Measurements from ENCODE around the gene PCGF2.

The PCGF2 gene

DNA sequence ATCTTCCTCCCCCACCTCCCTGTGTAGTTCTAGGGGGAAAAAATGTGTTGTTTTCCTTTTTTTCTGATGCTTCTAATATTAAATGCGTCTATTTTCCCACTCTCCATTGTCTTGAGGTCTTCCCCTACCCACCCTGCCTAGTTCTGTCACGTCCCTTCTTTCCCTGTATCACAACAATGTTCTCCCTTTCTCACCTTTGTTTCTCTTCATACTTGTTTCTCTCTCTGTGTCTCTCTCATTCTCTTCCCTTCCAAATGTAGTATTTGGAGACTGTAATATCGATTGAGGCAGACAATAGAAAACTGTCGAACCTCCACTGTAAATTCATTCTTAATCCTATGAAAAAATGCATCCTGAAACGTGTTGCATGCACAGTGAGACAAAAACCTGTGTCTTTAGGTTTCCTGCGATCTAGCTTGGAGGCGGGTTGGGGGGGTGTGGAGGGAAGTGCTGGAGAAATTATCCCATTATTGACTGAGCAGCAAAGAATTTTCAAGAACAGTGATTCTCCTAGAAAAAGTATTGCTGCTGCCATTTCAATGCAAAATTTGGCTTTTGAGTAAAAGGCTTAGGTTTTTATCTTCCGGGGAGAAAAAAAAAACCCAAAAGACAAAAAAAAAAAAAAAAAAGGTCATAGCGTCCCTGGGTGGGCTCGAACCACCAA is 3.1 kb upstream of the PCGF2 start:
- peak overlapping the region; percentile 34 for H3K4me3 ChIP-seq (ENCODE audit: low read length)
- TF ChIP-seq, protein P1, sequence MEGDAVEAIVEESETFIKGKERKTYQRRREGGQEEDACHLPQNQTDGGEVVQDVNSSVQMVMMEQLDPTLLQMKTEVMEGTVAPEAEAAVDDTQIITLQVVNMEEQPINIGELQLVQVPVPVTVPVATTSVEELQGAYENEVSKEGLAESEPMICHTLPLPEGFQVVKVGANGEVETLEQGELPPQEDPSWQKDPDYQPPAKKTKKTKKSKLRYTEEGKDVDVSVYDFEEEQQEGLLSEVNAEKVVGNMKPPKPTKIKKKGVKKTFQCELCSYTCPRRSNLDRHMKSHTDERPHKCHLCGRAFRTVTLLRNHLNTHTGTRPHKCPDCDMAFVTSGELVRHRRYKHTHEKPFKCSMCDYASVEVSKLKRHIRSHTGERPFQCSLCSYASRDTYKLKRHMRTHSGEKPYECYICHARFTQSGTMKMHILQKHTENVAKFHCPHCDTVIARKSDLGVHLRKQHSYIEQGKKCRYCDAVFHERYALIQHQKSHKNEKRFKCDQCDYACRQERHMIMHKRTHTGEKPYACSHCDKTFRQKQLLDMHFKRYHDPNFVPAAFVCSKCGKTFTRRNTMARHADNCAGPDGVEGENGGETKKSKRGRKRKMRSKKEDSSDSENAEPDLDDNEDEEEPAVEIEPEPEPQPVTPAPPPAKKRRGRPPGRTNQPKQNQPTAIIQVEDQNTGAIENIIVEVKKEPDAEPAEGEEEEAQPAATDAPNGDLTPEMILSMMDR (conservative IDR thresholded peaks at IDR 0.05; ENCODE audit: low read length): no peak
- DNase-seq (ENCODE audit: low read depth): peak; percentile 17

DNA sequence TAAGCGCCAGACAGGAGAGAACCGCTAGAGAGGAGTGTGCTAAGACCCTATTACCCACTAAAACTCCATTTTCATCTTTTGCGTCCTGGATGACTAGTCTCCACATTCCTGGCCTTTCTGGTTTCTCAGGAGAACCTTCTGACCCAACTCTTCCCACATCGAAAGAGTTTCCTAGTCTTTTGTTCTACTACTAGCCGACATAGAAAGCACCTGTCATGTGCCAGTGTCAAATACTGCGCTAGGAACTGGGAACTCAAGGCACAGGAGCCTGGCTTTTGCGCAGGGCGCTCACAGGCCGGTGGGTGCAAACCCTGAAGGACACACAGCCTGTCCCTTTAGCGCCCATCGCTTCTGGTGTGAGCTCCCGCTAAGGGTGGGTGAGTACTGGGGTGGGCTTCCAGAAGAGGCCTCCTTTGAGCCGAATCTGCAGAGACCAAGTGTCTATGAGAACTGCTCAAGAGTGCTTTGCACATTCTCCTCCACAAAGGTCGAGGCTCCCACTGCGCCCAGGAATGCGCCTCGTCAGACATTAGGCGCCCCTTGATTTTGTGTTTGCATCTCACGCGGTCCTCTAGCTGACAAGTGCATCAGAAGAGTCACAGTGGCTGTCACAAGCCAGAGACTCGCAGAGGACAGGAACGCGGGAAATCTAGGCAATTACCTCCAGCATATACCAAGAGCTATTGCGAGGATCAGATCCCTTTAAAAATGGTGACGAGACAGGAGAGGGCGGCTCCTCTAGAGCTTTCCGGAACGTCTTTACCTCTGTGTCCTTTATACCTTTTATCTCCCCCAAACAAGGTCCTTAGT is 2.4 kb upstream of the PCGF2 start:
- peak overlapping the region; percentile 16 for H3K4me3 ChIP-seq (ENCODE audit: low read length)
- no peak for DNase-seq (ENCODE audit: low read depth)
- TF ChIP-seq, protein P1 (conservative IDR thresholded peaks at IDR 0.05; ENCODE audit: low read length): no peak

DNA sequence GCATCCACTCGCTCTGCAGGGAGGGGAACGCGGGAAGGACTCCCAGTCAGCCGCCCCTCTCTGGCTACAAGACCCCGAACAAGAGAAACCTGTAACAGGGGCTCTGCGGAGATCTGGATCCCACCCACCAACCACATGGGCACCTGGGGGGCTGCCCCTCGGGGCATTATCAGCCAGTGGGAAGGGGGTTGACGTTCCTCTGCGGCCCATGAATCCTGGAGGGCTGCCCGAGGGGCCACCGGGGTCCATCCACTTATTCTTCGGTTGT is 1.8 kb upstream of the PCGF2 start:
- no peak for DNase-seq (ENCODE audit: low read depth)
- TF ChIP-seq, protein P1 (conservative IDR thresholded peaks at IDR 0.05; ENCODE audit: low read length): no peak
- peak overlapping the region; percentile 86 for H3K4me3 ChIP-seq (ENCODE audit: low read length)

DNA sequence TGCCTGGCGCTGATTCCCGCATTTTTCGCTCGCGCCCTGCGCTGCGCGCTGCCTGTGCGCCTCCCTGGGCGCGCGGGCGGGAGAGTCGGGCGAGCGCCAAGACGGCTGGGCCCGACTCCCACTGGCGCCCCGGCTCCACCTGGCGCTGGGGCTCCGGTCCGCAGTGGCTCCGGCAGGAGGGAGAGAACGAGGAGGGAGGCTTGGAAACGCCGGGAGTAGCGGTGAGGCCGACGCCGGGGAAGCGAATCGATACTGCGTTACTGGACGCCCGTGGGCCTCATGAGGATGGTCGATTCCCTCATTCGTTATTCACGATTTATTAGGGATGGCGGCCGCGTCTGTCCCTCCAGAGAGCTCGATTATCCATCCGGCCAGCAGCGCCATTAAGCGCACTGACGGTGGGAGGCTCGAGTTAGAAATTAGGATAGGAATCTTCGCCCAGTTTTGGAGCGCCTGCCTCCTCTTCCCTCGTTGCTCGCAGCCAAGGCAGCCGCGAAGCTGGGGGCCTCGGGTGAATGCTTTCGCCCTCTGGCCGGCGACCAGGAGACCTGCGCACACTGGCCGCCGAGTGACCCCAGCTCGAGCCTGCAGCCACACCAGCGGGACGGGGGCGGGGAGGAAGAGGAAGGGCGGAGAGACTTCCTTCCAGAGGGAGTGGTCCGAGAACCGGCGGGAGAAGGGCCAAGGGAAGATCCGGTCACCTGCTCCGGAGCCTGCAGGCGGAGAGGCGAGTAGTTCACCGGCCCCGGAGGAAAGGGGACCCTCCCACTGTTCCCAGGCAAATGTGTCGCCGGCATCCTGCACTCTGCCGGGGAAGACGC is 1.3 kb upstream of the PCGF2 start:
- H3K4me3 ChIP-seq (ENCODE audit: low read length): peak overlapping the region; percentile 86
- DNase-seq (ENCODE audit: low read depth): peak; percentile 50

DNA sequence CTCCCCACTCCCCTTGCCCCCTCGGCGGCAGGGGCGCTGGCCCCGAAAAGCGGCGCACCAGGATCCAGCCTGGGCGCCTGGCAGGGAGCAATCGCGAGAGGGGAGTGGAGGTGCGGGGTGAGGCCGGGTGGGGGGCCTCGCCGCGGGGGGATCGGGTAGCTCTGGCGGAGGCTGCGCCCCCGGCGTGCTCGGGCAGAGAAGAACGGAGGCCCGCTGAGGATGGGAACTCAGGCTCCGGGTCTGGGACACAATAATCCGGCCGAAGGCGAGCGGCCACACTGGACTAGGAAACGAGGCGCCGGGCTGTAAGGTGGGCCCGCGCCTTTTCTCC is 721 bp upstream of the PCGF2 start:
- TF ChIP-seq, protein P1 (conservative IDR thresholded peaks at IDR 0.05; ENCODE audit: low read length): no peak
- H3K4me3 ChIP-seq (ENCODE audit: low read length): peak overlapping the region; percentile 86

More for the DNA sequence above, 1.3 kb upstream of the PCGF2 start:
- TF ChIP-seq, protein P1 (conservative IDR thresholded peaks at IDR 0.05; ENCODE audit: low read length): no peak

DNA sequence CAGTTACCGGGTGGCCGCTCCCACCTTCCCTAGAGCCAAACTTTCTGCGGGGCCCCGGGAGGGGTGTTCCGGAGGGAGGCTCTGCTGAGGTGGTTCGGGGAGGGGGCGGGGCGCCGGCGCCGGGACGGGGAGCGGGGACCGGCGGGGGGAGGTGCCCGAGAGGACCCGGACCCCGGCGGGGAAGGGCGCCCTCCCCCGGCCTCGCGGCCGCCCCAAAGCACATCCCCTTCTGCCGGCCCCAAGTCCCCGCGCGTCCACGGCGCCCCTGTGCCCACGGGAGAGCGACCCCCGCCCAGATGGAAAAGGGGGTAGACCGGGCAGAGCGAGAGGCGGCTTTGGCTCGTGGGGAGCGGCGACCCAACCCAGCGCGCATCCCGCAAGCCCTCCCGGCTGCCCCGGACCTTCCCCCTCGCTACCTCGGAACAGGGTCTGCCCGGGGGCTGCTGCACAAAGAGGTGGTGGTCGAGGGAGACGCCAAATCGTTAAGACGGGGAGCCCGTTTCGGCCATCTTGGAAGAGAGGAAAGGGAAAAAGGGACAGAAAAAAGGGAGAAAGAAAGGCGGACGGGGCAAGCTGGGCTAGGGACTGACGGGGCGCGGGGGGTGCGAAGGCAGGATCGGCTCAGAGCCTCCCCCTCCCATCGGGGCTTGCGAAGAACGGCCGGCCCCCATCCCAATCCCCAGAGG is 530 bp downstream of the PCGF2 start:
- DNase-seq (ENCODE audit: low read depth): no peak
- TF ChIP-seq, protein P1 (conservative IDR thresholded peaks at IDR 0.05; ENCODE audit: low read length): no peak
- H3K4me3 ChIP-seq (ENCODE audit: low read length): peak overlapping the region; percentile 86

More for the DNA sequence above, 721 bp upstream of the PCGF2 start:
- no peak for DNase-seq (ENCODE audit: low read depth)
